IPS-11a (cell line): ENCODE measurements around the gene ACLY.
"Not testable (repeated sequence)": the region's sequence is repeated elsewhere in the genome, so short reads cannot be mapped to it uniquely, and the experiment has no call there.

Experiments used
- H3K4me3 ChIP-seq: one replicate; pipeline ENCODE4 v1.5.1; 2013; ENCODE audit warnings: low read depth, low read length, control low read depth

ACLY gene

GRCh38 chr17:41836550-41837196 is 82.1 kb downstream of the ACLY start:
- no peak overlapping the region for H3K4me3 ChIP-seq

DNA sequence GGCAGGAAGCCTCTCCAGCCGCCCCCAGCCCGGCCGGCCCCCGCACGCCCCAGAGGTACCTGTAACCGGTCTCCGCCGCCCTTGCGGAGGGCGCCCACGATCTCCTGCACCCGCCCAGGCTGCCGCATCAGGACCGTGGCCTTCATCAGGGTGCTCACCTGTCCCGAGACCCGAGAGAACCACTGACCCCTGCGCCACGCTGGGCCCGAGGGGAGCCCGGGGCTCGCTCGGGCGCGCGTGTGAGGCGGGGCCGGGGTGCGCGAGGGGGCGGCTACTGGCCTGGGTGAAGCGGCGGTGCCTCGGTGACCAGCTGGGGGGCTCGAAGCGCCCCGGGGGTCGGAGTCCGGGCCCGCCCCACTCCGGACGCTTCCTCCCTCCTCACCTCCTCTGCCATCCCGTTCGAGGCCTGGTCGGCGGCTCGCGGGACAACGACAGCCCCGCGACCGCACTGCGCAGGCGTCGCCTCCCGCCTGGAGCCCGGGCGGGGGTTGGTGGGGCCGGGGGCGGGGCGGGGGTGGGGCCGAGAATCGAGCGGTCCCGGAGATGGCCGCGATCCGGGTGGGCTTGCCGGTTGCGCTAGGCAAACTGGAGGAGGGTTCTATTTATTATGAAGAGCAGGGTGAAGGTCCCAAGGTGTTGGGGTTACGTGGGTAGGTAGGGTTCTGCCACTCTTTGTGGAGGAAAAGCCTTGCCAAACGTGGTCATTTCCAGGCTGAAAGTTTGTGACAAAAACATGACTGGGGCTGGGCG is 82.8 kb downstream of the ACLY start, which contains the start of gene NT5C3B:
Gene NT5C3B, minus strand, starts transcription at position 433 of the 750 bp plus-strand sequence. Its CDS starts 39 bp downstream, at position 394.
- peak within 1 kb of the TSS; percentile 56 for H3K4me3 ChIP-seq

DNA sequence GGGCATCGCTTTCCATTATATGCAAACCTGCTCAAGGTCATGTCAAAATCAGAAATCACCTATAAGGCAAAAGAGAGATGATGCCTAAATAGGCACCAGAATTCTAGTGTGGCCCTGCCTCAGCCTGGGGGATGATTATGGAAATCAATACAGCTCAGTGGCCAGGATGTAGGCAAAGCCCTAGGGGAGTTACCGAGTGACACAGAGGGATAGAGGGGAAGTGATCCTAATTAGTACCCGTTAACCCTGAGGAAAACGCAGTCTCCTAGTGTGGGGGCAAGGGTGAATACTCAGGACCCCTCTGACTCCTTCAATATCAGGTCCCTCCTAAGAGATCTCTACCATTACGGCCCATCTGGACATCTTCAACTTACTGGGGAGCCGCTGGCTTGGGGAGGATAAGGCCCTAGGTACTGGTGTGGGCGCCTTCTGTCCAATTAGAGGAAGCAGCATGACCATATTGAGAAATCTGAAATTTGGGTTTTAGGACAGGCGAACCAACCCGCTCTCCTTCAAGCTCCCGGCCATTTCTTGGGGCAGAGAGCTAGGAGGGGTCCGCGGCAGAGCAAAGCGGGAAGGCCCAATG is 83.4 kb downstream of the ACLY start:
- peak overlapping the region; percentile 56 for H3K4me3 ChIP-seq

- not testable (repeated sequence) for H3K4me3 ChIP-seq
Observed at GRCh38 chr17:41829961-41830360, 88.8 kb downstream of the ACLY start.

DNA sequence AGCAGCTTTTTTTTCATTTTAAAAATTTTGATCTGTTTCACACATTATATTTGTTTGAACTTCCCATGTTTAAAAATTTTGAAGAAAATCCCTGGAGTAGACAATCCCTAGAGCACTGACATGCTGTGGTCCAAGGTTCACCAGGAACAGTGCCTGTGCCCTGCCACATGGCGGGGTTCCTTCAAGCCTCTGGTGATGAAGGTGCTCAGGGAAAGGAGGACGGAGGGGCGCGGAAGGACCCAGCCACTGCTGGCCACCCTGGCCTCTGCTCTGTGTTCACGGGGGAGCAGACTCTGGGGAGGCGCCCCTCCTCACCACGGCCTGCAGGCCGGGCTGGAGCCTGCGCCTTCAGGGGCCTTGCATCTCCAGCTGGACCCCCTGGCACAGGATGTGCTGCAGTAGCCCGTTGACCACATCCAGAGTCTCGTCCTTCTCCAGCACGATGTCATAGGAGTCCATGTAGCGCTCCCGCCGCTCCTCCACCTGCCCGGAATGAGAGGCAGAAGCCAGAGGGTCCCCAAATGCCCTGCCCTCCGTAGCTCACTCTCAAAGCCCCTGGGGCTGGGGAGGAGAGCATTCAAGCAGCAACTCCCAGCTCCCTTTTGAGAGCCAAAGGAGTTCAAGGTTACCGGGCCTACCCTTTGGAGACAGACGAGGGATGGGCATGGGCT is 93.4 kb downstream of the ACLY start:
- no peak overlapping the region for H3K4me3 ChIP-seq

GRCh38 chr17:41824086-41824485 is 94.7 kb downstream of the ACLY start:
- no peak overlapping the region for H3K4me3 ChIP-seq

DNA sequence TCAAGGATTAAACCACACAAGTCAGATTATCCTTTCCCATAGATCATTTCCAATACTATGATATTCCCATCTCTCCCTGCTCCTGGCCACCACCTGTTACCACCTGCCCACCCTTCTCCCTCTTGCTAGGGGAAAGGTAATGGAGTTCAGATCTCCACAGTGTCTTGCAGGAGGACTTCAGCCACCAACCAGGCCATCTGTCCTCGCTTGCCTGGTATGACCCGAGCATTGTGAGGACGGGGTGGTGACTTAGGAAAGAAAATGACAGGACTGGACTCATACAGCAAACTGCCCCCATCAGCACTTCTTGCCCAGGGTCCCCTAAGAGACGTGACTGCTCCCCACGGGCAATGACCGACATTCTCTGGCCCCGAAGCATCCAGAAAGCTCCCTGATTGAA is 95.2 kb downstream of the ACLY start:
- H3K4me3 ChIP-seq, result no peak overlapping the region

GRCh38 chr17:41823141-41823524 is 95.6 kb downstream of the ACLY start:
- no peak overlapping the region for H3K4me3 ChIP-seq

GRCh38 chr17:41822216-41823140 is 96.3 kb downstream of the ACLY start:
- H3K4me3 ChIP-seq, result no peak overlapping the region

DNA sequence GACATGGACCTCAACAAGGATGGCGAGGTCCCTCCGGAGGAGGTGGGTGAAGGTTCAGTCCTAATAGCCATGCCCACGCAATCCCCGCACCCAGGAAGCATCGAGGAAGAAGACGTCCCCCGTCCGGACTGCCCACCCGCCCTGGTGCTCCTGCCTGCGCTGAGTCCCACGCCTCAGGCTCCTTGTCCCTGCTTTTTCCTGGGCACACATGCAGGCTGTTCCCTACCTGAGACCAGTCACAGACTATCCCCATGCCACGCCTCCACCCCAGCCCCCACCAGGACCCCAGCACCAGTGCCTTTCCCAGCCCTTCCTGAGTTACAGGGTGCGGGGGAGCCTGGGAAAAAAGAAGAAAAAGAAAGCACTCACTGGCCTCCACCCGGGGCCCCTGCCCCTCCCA is 97.0 kb downstream of the ACLY start:
- H3K4me3 ChIP-seq, result no peak overlapping the region

GRCh38 chr17:41818024-41818423 is 100.7 kb downstream of the ACLY start:
- H3K4me3 ChIP-seq, result no peak overlapping the region
